Measurements from ENCODE around the gene CUTA. TPM values are rescaled to one million over a fixed set of nuclear protein-coding genes. Genes with fewer than 3 reads are reported as not detected.
A peak's percentile ranks its signal among the peaks of the same experiment; 100 is the strongest.

The CUTA gene
- polyA plus RNA-seq, 1 of the 3 experiments (the other 2 are of a cell fraction) = 444 TPM

- TF ChIP-seq IRF3 (IDR thresholded peaks at IDR 0.05; ENCODE audit: low read depth, low read length) (no peak), PBX3 (IDR thresholded peaks at IDR 0.05) (no peak), GATA2 (CRISPR knock-in tag; IDR thresholded peaks at IDR 0.05) (no peak)
These were observed 32.5 kb upstream of the CUTA start (continued) for GRCh38 chr6:33450434-33450833.

- H4K20me1 ChIP-seq (ENCODE audit: insufficient read depth) = no peaks in the 10 kb centered on the region
- no peak overlapping the region for H3K9ac ChIP-seq
- ChIA-PET POLR2A (no interaction called here), CTCF (interaction anchor here (1.7 kb wide), 1 partner anchor 198 kb away, joined by 3 read pairs; no protein-coding TSS in a partner anchor)
- no peaks in the 10 kb centered on the region for H3K27me3 ChIP-seq (ENCODE audit: insufficient read depth)
- 93% methylated on average over 10 of the region's 10 CpGs for WGBS (ENCODE audit: low lambda C conversion rate)
- peaks cover 0 to 45% of the 10 kb centered on the region in 2 experiments for H3K36me3 ChIP-seq (replicated peaks in 1 of 2; ENCODE audit: control insufficient read depth in 1 of 2, insufficient read depth in 2 of 2, low read length in 1 of 2)
- no peaks in the 10 kb centered on the region for H3K9me2 ChIP-seq
- no peaks in the 10 kb centered on the region for H3K79me2 ChIP-seq (ENCODE audit: insufficient read depth)
- peak; percentile 8 for DNase-seq
- H3K4me3 ChIP-seq (ENCODE audit: low read depth in 2 of 2, low read length in 1 of 2) = no peak overlapping the region
- H3K4me2 ChIP-seq = no peak overlapping the region
- no peak overlapping the region for H2AFZ ChIP-seq (ENCODE audit: low read depth)
- no peaks in the 10 kb centered on the region for H3K9me3 ChIP-seq
- no peaks in the 10 kb centered on the region for H3K4me1 ChIP-seq (ENCODE audit: control insufficient read depth in 1 of 2, insufficient read depth in 2 of 2, low read depth in 1 of 2, low read length in 1 of 2)
- H3F3A ChIP-seq (replicated peaks; ENCODE audit: insufficient read depth) = peaks cover 17% of the 10 kb centered on the region
- H3K27ac ChIP-seq (ENCODE audit: low read depth in 2 of 2, low read length in 1 of 2) = no peak overlapping the region
- TF ChIP-seq YY1 (IDR thresholded peaks at IDR 0.05; ENCODE audit: low read depth) = no peak
- no peak for TF ChIP-seq RFX5 (IDR thresholded peaks at IDR 0.05; ENCODE audit: low read length)
- TF ChIP-seq EP300 (IDR thresholded peaks at IDR 0.05; ENCODE audit: borderline replicate concordance in 1 of 2, low read depth in 1 of 2, low read length in 1 of 2) = no peak
These were observed 28.4 kb upstream of the CUTA start for GRCh38 chr6:33446356-33446755.

- H3K4me2 ChIP-seq = no peak overlapping the region
- no peaks in the 10 kb centered on the region for H3K4me1 ChIP-seq (ENCODE audit: control insufficient read depth in 1 of 2, insufficient read depth in 2 of 2, low read depth in 1 of 2, low read length in 1 of 2)
- H2AFZ ChIP-seq (ENCODE audit: low read depth) = no peak overlapping the region
- no peak overlapping the region for H3K27ac ChIP-seq (ENCODE audit: low read depth in 2 of 2, low read length in 1 of 2)
- no peaks in the 10 kb centered on the region for H3K27me3 ChIP-seq (ENCODE audit: insufficient read depth)
- peaks cover 8% of the 10 kb centered on the region for H3F3A ChIP-seq (replicated peaks; ENCODE audit: insufficient read depth)
- 82% methylated on average over 3 of the region's 3 CpGs for WGBS (ENCODE audit: low lambda C conversion rate)
- H3K9ac ChIP-seq = no peak overlapping the region
- DNase-seq = peak; percentile 3
- H3K4me3 ChIP-seq (ENCODE audit: low read depth in 2 of 2, low read length in 1 of 2) = no peak overlapping the region
- H3K9me3 ChIP-seq = no peaks in the 10 kb centered on the region
- H3K79me2 ChIP-seq (ENCODE audit: insufficient read depth) = no peaks in the 10 kb centered on the region
- H3K36me3 ChIP-seq (replicated peaks in 1 of 2; ENCODE audit: control insufficient read depth in 1 of 2, insufficient read depth in 2 of 2, low read length in 1 of 2) = peaks cover 0 to 48% of the 10 kb centered on the region in 2 experiments
- no peaks in the 10 kb centered on the region for H4K20me1 ChIP-seq (ENCODE audit: insufficient read depth)
- H3K9me2 ChIP-seq = no peaks in the 10 kb centered on the region
- CTCF ChIA-PET = interaction anchor here (1.6 to 2.1 kb wide), 2 partner anchors 16 to 19 kb away, joined by 6 read pairs; no protein-coding TSS in a partner anchor
- POLR2A ChIA-PET = interaction anchor here (0.7 to 1.0 kb wide), 2 partner anchors 9 to 13 kb away, joined by 3 to 4 read pairs; partner anchors contain the start of gene ZBTB9
- TF ChIP-seq MXI1 (IDR thresholded peaks at IDR 0.05; ENCODE audit: low read depth, low read length) = no peak
- TF ChIP-seq MEF2A (IDR thresholded peaks at IDR 0.05; ENCODE audit: borderline replicate concordance, low read depth) = no peak
- TF ChIP-seq IRF3 (IDR thresholded peaks at IDR 0.05; ENCODE audit: low read depth, low read length) = no peak
- no peak for TF ChIP-seq TAF1 (IDR thresholded peaks at IDR 0.05; ENCODE audit: borderline replicate concordance, low read depth, low read length)
- TF ChIP-seq RCOR1 (IDR thresholded peaks at IDR 0.05; ENCODE audit: low read length) = no peak
- TF ChIP-seq SMC3 (IDR thresholded peaks at IDR 0.05; ENCODE audit: low read depth, low read length) = no peak
- no peak for TF ChIP-seq GATA2 (CRISPR knock-in tag; IDR thresholded peaks at IDR 0.05)
- TF ChIP-seq EP300 (IDR thresholded peaks at IDR 0.05; ENCODE audit: borderline replicate concordance in 1 of 2, low read depth in 1 of 2, low read length in 1 of 2) = no peak
- no peak for TF ChIP-seq ELF1 (IDR thresholded peaks at IDR 0.05)
- no peak for TF ChIP-seq FOSL2 (IDR thresholded peaks at IDR 0.05; ENCODE audit: borderline replicate concordance, low read depth)
- TF ChIP-seq FOXJ3 (CRISPR knock-in tag; IDR thresholded peaks at IDR 0.05) = no peak
- TF ChIP-seq TEAD4 (IDR thresholded peaks at IDR 0.05; ENCODE audit: borderline replicate concordance, insufficient read depth) = no peak
- TF ChIP-seq YY1 (IDR thresholded peaks at IDR 0.05; ENCODE audit: low read depth) = no peak
- no peak for TF ChIP-seq SIN3A (IDR thresholded peaks at IDR 0.05; ENCODE audit: borderline replicate concordance, low read depth, low read length)
- TF ChIP-seq USF1 (IDR thresholded peaks at IDR 0.05; ENCODE audit: borderline replicate concordance, low read depth) = no peak
These were observed 27.3 kb upstream of the CUTA start for GRCh38 chr6:33445119-33445603.

All from SK-N-SH (cell line).